HL-60/S4 (cell line): Measurements from ENCODE around the gene OR10H5.
"Not testable (repeated sequence)": the region's sequence is repeated elsewhere in the genome, so short reads cannot be mapped to it uniquely, and the experiment has no call there.

ENCODE experiments used
- in situ Hi-C: fragments of 300-500 bp; cut with MboI; formaldehyde crosslinking; loops from 2 replicates; pipeline ENCODE4 v1.14.3; 2022; ENCODE audit warnings: low sequenced_read_pairs

Gene OR10H5, protein sequence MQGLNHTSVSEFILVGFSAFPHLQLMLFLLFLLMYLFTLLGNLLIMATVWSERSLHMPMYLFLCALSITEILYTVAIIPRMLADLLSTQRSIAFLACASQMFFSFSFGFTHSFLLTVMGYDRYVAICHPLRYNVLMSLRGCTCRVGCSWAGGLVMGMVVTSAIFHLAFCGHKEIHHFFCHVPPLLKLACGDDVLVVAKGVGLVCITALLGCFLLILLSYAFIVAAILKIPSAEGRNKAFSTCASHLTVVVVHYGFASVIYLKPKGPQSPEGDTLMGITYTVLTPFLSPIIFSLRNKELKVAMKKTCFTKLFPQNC

DNA sequence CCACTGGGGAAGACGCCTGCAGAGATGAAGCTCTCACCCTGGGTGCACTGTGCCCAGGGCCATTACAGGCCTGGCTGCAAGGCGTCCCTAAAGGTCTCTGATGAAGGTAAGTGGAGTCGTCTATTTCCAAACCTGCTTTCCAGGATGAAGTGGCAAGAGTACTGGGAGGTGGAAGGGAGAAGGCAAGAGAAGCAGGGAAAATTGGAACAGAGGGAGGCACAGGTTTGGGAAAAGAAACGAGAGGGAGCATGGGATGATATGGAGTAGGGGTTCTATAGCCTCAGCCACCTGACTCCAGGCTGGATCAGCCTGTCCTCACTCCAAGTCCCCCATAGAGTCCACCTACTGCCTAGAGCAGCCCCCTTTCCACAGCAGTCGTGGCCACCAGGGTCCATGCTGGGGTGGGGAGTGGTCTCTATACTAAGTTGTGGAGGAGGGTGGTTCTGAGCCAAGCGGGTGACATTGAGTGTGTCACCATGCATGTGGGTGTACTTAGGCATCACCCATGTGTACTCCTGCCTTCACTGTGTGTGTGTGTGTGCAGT is at the start of gene OR10H5:
OR10H5 (plus strand) TSS at position 51 of the 545 bp plus-strand sequence. CDS start 6,388 bp downstream, outside the sequence.
- in situ Hi-C loops, result no loop called here

DNA sequence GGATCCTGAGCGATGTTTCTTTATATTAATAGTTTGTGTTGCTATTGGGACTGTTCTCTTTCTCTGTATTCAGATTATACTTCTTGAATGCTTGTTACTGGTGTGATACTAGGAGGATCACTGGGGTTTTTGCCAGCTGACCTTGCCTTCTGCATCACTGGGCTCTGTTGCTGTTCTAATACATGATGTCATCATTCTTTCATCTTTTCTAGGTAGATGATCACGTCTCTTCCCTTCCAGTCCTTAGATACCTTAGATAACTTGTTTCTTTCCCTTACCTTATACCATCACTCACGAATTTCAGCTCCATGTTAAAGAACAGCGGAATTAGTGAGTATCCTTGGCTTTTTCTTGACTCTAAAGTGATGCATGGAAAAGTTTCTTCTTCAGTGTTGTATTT is 49.7 kb upstream of the OR10H5 start, which contains the start of gene OR10H3:
OR10H3 (plus strand) TSS at position 264 of the 400 bp plus-strand sequence. CDS start 3,408 bp downstream, outside the sequence.
- in situ Hi-C loops, result no loop called here

DNA sequence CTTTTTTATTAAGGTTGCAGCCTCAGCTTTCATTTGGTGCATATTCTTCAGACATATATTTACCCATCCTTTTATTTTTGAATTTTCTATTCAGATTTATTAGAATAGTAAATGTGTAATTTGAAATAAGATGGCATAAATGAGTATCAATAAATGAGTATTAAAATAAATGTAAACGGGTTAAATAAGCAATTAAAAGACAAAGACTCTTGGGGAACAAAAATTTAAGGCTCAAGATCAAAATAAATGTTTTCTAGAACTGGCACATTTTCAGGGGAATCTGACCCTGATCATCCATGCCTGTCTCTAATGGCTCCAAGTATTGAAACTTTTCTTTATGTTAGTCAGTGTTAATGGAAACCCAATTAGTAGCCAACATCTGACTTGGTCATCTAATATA is 46.7 kb upstream of the OR10H5 start:
- in situ Hi-C loops, result no loop called here

DNA sequence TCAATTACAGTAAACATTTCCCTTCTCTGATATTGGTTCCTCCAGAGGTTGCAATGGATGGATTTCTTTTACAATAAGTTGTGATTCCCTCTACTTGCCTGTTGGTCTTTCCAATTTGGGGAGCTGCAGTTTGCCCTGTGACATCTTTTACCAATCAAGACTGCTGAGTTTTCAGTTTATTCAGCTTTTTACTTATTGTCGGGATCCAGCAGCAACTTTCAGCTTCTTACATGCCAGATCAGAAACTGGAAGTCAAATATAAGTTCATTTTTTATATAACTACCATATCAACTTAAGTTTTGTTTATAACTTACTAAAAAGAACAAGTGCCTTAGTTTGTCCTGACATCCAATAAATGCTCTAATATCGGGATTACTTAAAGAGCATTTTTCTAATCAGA is 39.2 kb upstream of the OR10H5 start:
- in situ Hi-C loops, result no loop called here

DNA sequence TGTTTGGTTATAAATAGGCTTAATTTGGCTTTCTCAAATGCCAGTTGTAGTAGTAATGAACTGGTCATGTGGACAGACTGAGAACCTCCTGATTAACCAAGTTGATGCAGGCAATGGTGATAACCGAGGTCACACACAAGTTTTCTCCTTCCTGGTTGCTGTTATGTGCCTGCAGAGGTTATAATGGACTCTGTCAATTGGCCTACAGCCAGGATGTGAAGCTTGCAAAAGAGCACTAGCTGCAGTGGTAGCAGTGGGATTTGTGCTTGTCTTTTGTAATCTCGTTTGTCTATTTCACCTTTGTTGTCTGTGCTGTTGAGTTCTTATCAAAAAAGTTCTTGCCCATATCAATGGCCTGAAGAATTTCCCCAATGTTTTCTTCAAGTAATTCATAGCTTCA is 29.1 kb upstream of the OR10H5 start:
- in situ Hi-C loops, result no loop called here

DNA sequence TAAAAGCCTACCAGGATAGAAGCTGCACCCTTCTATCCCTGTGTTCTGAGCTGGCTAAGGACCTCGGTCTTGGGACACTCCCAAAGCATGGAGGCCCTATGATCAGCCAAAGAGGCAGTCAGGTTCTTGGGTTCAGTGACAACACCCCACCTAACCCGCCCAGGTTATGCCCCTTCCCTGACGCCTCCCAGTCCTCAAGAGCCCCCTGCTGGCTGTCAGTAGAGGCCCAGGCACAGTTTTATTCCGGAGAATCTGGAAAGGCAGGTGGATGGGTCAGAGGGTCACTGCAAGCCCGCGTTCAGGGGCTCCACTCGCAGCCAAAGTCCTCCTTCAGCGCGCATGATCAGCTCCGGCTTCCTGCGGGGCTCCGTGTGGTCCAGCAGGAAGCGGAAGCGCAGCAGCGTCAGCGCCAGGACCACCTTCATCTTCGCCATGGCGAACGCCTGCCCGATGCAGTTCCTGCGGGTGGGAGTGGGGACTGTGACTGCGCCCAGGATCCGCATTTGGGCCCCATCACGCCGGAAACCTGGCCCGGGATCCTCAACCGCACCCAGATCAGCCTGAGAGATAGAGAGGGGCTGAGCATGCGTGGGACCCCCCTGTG is 27.4 kb upstream of the OR10H5 start:
- in situ Hi-C loops, result no loop called here

DNA sequence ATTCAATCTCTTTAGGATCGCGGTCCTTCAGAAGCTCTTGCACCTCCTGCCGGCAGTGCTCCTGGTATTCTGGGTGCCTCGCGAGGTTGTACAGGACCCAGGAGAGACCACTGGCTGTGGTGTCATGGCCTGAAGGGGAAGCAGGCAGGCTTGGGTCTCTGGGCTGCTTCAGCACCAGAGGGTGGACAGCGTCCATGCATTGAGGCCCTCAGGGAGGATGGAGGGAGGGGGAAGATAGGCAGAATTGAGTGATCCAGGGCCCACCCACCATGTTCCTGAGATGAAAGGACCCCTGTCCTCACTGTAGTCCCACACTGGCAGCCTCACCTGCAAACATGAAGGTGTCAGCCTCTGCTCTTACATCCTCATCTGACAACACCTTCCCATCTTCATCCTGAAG is 17.9 kb upstream of the OR10H5 start:
- in situ Hi-C loops, result no loop called here

DNA sequence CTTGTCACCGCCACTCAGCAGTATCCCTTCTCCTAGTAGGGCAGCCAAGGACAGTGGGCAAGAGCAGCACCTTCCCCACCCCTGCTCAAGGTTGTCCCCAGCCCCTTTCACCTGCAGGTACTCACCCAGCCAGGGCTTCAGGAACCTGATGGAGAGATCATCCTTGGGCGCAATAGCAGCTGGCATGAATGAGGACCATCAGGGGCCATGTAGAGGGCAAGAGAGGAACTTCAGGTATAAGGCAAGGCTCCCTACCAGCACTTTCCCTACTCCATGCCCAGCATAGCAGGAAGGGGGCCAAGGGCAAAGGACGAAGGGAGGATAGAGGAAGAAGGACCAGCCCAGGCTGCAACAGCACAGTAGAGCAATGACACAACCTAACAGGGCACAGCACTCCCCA is 13.3 kb upstream of the OR10H5 start:
- in situ Hi-C loops, result not testable (repeated sequence)

DNA sequence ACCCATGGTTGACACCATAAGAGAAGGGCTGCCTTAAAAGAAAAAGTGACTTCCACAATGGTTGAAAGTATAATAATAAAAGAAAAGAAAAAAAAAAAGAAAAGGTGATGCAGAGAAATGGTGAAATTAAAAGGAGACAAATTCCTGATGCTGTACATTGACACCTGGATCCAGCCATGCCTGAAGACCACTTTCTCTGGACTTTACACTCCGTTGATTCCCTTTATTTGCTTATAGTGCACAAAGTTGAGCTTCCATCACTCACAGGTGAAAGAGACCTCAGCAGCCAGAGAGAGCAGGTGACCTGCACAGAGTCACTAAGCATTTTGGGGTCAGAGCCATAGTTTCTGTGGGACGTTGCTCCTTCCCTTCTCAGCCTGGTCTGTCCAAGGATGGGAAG is 12.2 kb upstream of the OR10H5 start:
- in situ Hi-C loops, result no loop called here

DNA sequence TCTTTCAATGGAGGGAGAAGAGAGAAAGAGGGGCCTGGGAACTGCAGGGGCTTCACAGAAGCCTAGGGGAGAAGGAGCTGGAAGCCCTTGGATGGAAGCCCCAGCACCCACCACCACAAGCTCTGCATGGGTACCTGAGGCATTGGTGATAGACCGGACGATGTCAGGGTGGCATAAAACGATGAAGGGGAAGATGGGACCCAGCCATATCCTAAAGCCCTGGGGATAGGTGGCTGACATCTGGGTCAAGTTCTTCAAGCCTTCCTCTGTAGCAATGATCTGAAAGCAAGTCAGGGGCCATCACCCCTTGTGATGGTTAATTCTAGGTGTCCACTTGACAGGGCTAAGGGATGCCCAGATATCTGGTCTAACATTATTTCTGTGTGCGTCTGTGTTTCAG is 11.2 kb upstream of the OR10H5 start:
- in situ Hi-C loops, result no loop called here

DNA sequence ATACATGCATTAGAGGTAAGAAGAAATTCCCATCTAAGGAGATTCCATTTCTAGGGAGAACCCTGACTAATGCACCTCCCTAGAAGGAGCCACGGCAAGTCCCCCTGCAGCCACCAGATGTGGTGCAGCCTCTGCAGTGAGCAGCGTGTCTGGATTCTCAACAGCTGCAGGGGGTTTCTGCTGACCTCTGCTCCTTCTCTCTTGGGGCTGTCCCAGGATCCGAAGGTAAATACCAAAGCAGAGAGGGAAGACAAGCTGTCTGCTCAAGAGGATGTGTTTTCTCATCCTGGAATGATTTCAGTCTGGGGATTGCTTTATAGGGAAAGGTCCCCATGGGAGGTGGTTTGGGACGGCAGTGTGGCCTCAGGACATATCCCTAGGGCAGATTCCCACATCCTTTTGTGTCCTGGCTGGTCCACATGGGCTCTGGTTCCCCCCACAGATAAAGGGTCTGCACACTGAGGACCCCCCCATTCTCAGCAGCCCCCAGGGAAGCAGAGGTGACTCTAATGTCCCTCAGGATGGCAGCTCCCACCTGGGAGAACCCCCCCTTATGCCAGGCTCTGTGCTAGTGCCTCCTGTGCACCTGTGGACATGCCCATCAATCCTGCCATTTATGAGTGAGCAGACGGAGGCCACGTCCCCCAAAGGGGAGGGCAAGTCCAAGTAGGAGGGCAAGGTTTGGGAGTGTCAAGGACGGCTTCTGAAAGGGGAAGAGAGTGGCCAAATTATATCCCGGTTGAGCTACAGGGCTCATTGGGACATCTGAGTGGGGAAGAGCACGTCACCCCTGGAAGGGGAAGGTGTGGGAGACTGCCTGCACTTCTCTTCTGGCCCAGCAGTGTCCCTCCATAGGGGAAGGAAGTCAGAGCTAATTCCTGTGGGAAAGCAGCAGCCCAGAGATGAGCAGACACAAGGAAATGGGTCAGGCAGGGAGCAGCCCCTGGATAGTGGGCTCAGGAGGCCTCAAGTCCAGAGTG is 10.2 kb upstream of the OR10H5 start:
- in situ Hi-C loops, result no loop called here

DNA sequence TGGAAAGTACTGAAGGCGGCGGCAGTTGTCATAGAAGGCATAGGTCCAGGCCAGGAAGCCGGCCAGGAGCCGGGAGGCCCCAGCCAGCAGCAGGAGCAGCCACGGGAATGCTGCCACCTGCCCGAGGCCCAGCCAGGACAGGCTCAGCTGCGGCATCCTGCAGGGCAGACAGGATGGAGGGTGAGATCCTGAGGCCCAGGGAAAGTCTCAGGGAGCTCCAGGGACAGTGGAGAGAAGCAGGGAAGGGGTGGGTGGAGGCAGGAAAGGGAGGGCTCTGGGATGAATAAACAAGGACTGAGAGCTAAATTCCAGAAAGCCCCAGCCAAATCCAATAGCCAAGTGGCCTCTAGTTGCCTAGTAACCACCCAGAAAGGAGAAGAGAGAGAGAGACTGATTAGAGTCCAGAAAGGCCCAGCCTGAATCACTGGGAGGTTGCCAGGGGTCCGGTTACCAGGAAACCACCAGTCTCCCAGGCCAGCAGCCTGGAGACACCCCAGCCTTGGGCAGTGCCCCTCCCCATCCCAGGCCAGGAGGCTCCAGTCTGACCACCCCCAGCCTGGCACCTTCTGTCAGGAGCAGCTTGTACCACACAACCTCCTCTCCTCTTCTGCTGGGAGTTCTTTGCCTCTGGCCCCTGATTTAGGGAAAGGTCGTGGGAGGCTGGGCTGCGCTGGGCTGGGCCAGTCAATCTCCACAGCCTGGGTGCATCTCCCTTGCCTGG is 7.5 kb upstream of the OR10H5 start:
- in situ Hi-C loops, result no loop called here

DNA sequence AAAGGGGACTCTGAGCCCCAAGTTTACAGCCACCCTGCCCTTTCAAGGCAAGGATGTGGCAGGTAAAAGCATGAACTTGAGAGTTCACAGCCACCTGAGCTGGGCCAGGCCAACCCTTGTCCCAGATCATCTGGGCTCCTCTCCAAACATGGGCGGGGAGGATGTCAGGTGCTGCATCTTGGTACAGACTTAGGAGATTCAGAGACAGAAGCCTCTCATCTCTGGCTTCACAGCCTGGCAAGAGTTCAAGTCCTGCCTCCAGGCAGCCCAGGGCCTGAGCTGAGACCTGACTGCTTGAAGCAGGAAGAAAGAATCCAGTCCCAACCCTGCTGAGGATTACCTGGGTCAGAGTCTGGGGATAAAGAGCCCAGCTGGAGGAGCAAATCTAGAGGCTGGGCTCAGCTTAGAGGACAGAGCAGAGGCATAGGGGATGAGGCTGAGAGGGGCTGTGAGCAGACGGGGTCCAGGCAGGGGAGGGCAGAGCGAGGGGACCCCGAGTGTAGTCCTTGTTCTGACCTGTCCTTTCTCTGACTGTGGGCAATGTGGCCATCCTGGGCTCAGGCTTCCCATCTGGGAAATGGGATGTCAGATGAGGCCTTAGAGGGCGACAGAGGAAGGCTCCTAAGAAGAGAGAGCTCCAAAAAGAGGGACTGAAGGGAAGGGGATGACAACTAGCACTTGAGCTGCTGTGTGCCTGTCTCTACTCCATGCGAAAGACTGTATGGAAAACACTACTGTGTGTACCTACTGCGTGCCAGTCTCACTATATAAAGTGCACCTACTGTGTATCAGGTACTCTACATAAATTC is 6.6 kb upstream of the OR10H5 start:
- in situ Hi-C loops, result no loop called here

DNA sequence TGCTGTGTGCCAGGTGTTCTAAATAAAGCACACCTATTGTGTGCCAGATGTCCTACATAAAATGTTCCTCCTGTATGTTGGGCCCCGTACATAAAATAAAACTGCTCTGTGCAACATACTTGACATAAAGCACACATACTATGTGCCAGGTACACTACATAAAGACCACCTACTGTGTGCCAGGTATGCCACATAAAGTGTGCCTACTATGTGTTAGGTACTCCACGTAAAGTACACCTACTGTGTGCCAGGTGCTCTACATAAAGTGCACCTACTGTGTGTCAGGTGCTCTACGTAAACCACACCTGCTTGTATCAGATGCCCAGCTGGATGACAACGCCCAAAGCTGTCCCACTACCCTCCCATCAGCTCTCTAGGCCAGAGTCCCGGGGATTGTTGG is 5.8 kb upstream of the OR10H5 start:
- in situ Hi-C loops, result no loop called here

DNA sequence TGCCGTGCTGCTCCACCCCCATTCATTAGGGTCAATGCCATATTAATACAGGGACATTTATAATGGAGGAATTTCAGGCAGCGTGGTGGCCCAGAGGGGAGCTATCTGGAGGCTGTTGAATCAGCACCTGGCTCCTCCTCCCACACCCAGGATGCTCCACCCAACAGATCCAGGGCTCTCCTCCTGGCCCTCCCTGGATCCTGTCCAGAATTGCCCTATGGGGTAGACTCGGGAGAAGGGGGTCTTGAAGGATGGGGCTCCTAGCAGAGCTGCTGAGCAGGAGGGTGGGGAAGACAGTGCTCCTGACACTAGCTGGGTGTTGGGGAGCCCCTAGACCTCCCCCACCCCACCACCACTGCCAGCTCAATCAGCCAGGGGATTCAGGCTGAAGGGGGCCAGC is 5.2 kb upstream of the OR10H5 start:
- in situ Hi-C loops, result no loop called here

DNA sequence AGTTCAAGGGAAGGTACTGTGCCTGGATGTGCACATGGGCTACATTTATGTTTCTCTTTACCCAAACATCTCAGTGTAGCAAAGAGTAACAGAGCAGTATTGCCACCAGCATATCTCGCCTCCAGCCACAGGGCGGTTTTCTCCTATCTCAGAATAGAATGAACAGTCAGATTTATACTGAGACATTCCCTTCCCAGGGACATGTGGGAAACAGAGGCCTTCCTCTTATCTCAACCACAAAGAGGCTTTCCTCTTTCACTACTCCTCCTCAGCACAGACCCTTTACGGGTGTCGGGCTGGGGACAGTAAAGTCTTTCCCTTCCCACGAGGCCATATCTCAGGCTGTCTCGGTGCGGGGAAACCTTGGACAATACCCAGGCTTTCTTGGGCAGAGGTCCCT is 4.6 kb upstream of the OR10H5 start:
- in situ Hi-C loops, result not testable (repeated sequence)

DNA sequence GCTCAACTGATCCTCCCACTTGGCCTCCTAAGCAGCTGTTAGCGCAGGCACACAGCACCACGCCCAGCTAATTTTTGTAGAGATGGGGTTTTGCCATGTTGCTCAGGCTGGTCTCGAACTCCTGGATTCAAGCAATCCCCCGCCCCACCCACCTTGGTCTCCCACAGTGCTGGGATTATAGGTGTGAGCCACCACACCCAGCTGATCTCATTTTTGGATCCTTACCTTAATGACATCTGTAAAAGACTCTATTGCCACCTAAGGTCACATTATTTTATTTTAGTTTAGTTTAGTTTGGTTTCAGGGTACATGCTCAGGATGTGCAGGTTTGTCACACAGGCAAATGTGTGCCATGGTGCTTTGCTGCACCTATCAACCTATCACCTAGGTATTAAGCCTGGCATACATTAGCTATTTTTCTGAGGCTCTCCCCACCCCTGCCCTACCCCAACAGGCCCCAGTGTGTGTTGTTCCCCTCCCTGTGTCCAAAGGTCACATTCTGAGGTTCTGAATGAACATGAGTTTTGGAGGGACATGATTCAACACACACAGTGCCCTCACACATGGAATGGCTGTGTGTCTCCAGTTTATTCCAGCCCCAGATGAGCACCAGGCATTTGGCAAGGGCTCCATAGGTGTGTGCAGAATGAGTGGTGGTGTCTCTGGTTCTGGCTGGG is 1.3 kb downstream of the OR10H5 start:
- in situ Hi-C loops, result no loop called here

DNA sequence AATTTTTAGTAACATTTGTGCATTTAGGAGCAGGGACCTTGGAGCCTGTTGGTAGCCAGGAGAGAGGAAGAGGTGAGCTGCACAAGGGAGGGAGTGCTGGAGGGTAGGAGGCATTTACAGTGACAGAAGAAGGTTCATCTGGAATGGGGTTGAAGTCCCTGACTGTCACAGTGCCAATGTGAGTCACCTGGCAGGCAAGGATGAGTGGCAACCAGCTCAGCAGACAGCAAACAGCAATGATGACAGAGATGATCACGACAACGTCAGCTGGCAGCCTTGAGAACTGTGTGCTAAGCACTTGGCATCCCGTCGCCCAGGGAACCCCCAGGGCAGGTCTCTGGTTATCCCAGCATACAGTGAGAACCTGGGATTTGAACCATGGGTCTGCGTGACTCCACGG is 2.6 kb downstream of the OR10H5 start:
- in situ Hi-C loops, result no loop called here

DNA sequence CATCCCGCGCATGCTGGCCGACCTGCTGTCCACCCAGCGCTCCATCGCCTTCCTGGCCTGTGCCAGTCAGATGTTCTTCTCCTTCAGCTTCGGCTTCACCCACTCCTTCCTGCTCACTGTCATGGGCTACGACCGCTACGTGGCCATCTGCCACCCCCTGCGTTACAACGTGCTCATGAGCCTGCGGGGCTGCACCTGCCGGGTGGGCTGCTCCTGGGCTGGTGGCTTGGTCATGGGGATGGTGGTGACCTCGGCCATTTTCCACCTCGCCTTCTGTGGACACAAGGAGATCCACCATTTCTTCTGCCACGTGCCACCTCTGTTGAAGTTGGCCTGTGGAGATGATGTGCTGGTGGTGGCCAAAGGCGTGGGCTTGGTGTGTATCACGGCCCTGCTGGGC is 6.8 kb downstream of the OR10H5 start:
- in situ Hi-C loops, result not testable (repeated sequence)
